A673 (cell line): ENCODE measurements around the gene ZNF605. TPM values are rescaled to one million over a fixed set of nuclear protein-coding genes. Genes with fewer than 3 reads are reported as not detected.

ENCODE experiments used
- BruUV-seq: library from RNA; stranded (reverse); fragments of 400-500 nt; replicated peaks from 2 replicates; lab custom pipeline; 2021; lab: Mats Ljungman, UMichigan
- CTCF ChIA-PET: fragments of 300-600 bp; sonication (Branson Sonifier 250); formaldehyde crosslinking; loops from one replicate; lab custom pipeline; 2022; ENCODE audit warnings: antibody characterized with exemption; lab: Charles Lee
- POLR2A ChIA-PET: fragments of 300-600 bp; sonication (Branson Sonifier 250); formaldehyde crosslinking; loops from one replicate; lab custom pipeline; 2022; ENCODE audit warnings: antibody characterized with exemption; ENCODE audit not compliant: low non-redundant PET; lab: Charles Lee
- DNase-seq: peaks from one replicate; pipeline ENCODE4 v3.0.0-alpha.2; 2015; ENCODE audit warnings: low spot score
- H3K27ac ChIP-seq: fragments of 200-600 bp; sonication (generic); 2 replicates; pipeline ENCODE4 v1.5.1; 2016; ENCODE audit warnings: mixed run types, low read depth, mild to moderate bottlenecking, mixed read lengths, antibody characterized with exemption, low read length; ENCODE audit not compliant: poor library complexity, severe bottlenecking
- H3K27me3 ChIP-seq: fragments of 200-600 bp; sonication (generic); replicated peaks from 2 replicates; pipeline ENCODE4 v1.6.1; 2017; ENCODE audit warnings: mixed run types, low read depth, mild to moderate bottlenecking, mixed read lengths, antibody characterized with exemption, low read length; ENCODE audit not compliant: insufficient read depth, poor library complexity
- H3K36me3 ChIP-seq: fragments of 200-600 bp; sonication (generic); 2 replicates; pipeline ENCODE4 v1.6.1; 2016; ENCODE audit warnings: mixed run types, mild to moderate bottlenecking, mixed read lengths, antibody characterized with exemption, low read length; ENCODE audit not compliant: insufficient read depth, poor library complexity, severe bottlenecking
- H3K4me1 ChIP-seq: fragments of 200-600 bp; sonication (generic); 2 replicates; pipeline ENCODE4 v1.6.1; 2017; ENCODE audit warnings: mixed run types, mild to moderate bottlenecking, mixed read lengths, antibody characterized with exemption, low read length; ENCODE audit not compliant: insufficient read depth, poor library complexity, severe bottlenecking
- H3K4me3 ChIP-seq: fragments of 200-600 bp; sonication (generic); 2 replicates; pipeline ENCODE4 v1.5.1; 2016; ENCODE audit warnings: low read depth, mixed run types, mild to moderate bottlenecking, mixed read lengths, low read length; ENCODE audit not compliant: poor library complexity, severe bottlenecking
- H3K9me3 ChIP-seq: fragments of 200-600 bp; sonication (generic); 2 replicates; pipeline ENCODE4 v1.6.1; 2016; ENCODE audit warnings: mixed run types, low read depth, mild to moderate bottlenecking, mixed read lengths, antibody characterized with exemption, low read length; ENCODE audit not compliant: poor library complexity, severe bottlenecking
- CTCF ChIP-seq: fragments of 300-800, 200-600 bp; sonication (generic); conservative IDR thresholded peaks from 2 replicates; pipeline ENCODE4 v1.5.1; 2017; ENCODE audit warnings: low read depth, mild to moderate bottlenecking, antibody characterized with exemption, low read length, moderate library complexity, mixed read lengths
- EZH2 ChIP-seq: fragments of 200-600 bp; sonication (generic); IDR thresholded peaks from 2 replicates; pipeline ENCODE4 v1.6.1; 2017; ENCODE audit warnings: borderline replicate concordance, low read depth, mild to moderate bottlenecking, mixed read lengths, antibody characterized with exemption, low read length; ENCODE audit not compliant: poor library complexity, severe bottlenecking
- intact Hi-C: fragments of 100-400 bp; cut with micrococcal nuclease; formaldehyde crosslinking; loops from one replicate; pipeline ENCODE4 v1.10.0; 2022; ENCODE audit not compliant: unreplicated experiment
- total RNA-seq: library from RNA; stranded (reverse); gene quantifications from 2 replicates; pipeline ENCODE4 v1.2.3, GENCODE V29; 2021

Gene ZNF605
- total RNA-seq, 1 experiment from 2014 or later = 12.9 TPM

GRCh38 chr12:132949936-132950837 is 5.9 kb downstream of the ZNF605 start:
- Histone ChIP-seq H3K27me3 (no peaks in the 10 kb centered on the region), H3K4me1 (no peaks in the 10 kb centered on the region), H3K4me3 (no peak overlapping the region), H3K36me3 (peaks cover 4% of the 10 kb centered on the region), H3K9me3 (peaks cover 39% of the 10 kb centered on the region), H3K27ac (no peak overlapping the region)
- DNase-seq = no peak
- intact Hi-C loops = no loop called here
- CTCF ChIA-PET = no interaction called here
- BruUV-seq = no TSS peak
- TF ChIP-seq CTCF (no peak), EZH2 (no peak)
- POLR2A ChIA-PET = no interaction called here

DNA sequence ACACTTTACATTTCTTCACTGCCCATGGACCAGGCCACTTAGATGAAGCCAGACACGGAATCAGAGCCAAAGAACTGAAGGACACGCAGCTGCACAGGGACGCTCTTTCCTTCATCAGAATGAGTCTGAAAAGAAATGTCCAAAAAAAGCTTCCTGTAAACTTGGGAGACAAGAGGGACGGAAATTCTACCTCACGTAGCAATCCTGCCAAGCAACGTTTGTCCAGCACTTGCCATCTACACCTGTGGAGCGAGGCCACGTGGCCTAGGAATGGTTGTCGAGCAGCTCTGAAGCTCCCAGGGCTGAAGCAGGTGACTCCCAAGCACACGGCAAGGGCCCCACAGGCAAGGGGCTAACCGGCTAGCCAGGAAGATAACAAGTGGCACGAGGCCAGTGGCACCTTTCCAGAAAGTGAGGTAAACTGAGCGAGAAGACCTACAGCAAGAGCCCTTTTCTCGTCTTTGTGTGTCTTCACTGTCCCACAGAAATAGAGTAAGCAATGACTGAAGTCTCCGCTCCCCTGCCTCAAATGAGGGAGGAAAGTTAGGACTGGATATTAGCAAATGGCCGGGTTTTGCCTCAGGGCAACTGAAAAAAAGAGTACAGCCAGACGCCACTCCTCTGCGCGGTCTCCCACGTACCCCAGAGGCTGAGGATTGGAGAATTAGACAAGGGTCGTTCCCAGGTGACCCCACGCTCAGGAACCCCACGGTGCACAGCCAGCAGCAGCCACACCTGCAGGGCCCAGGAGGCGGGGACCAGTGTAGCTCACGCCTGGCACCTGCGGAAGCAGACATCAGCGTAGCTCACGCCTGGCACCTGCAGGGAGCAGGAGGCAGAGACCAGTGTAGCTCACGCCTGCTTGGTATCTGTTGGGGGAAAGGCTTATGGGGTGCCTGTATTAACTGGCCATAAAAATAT is 7.7 kb downstream of the ZNF605 start:
- intact Hi-C loops = no loop called here
- Histone ChIP-seq H3K4me1 (no peaks in the 10 kb centered on the region), H3K27ac (no peak overlapping the region), H3K4me3 (no peak overlapping the region), H3K36me3 (peaks cover 16% of the 10 kb centered on the region), H3K9me3 (peaks cover 39% of the 10 kb centered on the region), H3K27me3 (no peaks in the 10 kb centered on the region)
- TF ChIP-seq EZH2 (no peak), CTCF (no peak)
- BruUV-seq = no TSS peak
- POLR2A ChIA-PET = no interaction called here
- CTCF ChIA-PET = no interaction called here
- DNase-seq = no peak

- peaks cover 34% of the 10 kb centered on the region for H3K9me3 ChIP-seq
- CTCF ChIA-PET = no interaction called here
- POLR2A ChIA-PET = no interaction called here
These were observed 9.8 kb downstream of the ZNF605 start for GRCh38 chr12:132946246-132946820.

More at GRCh38 chr12:132946246-132946820, 9.8 kb downstream of the ZNF605 start:
- peaks cover 27% of the 10 kb centered on the region for H3K36me3 ChIP-seq
- no peak for TF ChIP-seq EZH2
- TF ChIP-seq CTCF = no peak
- H3K27me3 ChIP-seq = no peaks in the 10 kb centered on the region
- no peak for DNase-seq
- H3K4me3 ChIP-seq = no peak overlapping the region
- no TSS peak for BruUV-seq
- H3K4me1 ChIP-seq = no peaks in the 10 kb centered on the region
- intact Hi-C loops = no loop called here
- H3K27ac ChIP-seq = no peak overlapping the region
